ENCODE data around the gene SPATS1. TPM values are rescaled to one million over a fixed set of nuclear protein-coding genes. Genes with fewer than 3 reads are reported as not detected.
"Not testable (repeated sequence)": the region's sequence is repeated elsewhere in the genome, so short reads cannot be mapped to it uniquely, and the experiment has no call there.

SPATS1 gene
- total RNA-seq, 4 donors from 2014 or later = not detected

DNA sequence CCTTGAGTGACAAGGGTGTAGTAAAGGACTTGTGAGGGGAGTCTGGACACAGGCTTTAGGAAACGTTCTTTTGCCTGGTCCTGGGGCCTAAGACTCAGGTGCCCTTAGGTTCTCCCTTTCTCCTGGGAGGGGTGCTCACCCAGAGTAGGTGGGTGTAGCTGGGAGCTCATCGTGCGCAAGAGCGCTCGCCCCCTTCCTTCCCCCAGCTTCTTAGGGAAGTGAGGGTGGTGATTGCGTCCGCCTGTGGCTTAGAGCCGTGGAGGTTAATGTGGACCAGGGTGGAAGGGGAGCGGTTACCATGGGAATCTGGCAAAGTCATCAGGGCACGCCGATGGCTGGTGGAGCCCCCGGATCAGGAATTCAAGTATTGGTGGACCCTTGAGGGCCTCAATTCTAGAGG, 26.0 kb upstream of the SPATS1 start:
- 87% methylated on average over 12 of the region's 12 CpGs for WGBS
- H3K27me3 ChIP-seq = peaks cover 22% of the 10 kb centered on the region
- no peak for TF ChIP-seq EP300 (IDR thresholded peaks at IDR 0.05)
- no peak for TF ChIP-seq POLR2AphosphoS5 (IDR thresholded peaks at IDR 0.05)
- TF ChIP-seq POLR2A (IDR thresholded peaks at IDR 0.05) = no peak
- TF ChIP-seq, protein P1, sequence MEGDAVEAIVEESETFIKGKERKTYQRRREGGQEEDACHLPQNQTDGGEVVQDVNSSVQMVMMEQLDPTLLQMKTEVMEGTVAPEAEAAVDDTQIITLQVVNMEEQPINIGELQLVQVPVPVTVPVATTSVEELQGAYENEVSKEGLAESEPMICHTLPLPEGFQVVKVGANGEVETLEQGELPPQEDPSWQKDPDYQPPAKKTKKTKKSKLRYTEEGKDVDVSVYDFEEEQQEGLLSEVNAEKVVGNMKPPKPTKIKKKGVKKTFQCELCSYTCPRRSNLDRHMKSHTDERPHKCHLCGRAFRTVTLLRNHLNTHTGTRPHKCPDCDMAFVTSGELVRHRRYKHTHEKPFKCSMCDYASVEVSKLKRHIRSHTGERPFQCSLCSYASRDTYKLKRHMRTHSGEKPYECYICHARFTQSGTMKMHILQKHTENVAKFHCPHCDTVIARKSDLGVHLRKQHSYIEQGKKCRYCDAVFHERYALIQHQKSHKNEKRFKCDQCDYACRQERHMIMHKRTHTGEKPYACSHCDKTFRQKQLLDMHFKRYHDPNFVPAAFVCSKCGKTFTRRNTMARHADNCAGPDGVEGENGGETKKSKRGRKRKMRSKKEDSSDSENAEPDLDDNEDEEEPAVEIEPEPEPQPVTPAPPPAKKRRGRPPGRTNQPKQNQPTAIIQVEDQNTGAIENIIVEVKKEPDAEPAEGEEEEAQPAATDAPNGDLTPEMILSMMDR (IDR thresholded peaks at IDR 0.05) = no peak
- no peaks in the 10 kb centered on the region for H3K36me3 ChIP-seq
- DNase-seq (ENCODE audit: low spot score in 2 of 2) = peak in 1 of 2 donors; percentile 38
- peaks cover 12% of the 10 kb centered on the region for H3K4me1 ChIP-seq
- no peaks in the 10 kb centered on the region for H3K9me3 ChIP-seq
- no peak overlapping the region for H3K4me3 ChIP-seq
- H3K27ac ChIP-seq = no peak overlapping the region

DNA sequence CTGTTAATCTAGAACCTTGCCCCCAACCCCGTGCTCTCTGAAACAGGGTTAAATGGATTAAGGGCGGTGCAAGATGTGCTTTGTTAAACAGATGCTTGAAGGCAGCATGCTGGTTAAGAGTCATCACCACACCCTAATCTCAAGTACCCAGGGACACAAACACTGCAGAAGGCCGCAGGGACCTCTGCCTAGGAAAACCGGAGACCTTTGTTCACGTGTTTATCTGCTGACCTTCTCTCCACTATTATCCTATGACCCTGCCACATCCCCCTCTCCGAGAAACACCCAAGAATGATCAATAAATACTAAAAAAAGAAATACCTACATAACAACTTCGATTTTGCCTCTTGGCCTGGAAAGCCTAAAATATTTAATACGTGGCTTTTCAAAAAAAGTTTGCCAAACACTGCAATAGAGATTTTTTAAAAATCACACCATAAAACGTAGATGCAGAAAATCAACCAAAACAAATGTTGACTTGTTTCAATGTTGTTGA, 25.3 kb upstream of the SPATS1 start:
- WGBS = 82% methylated on average over 9 of the region's 9 CpGs
- H3K36me3 ChIP-seq, H3K9me3 ChIP-seq, H3K4me1 ChIP-seq, H3K27ac ChIP-seq, H3K4me3 ChIP-seq: not testable (repeated sequence)
- H3K27me3 ChIP-seq = peaks cover 22% of the 10 kb centered on the region
- peak in 1 of 2 donors; percentile 5 for DNase-seq (ENCODE audit: low spot score in 2 of 2)

DNA sequence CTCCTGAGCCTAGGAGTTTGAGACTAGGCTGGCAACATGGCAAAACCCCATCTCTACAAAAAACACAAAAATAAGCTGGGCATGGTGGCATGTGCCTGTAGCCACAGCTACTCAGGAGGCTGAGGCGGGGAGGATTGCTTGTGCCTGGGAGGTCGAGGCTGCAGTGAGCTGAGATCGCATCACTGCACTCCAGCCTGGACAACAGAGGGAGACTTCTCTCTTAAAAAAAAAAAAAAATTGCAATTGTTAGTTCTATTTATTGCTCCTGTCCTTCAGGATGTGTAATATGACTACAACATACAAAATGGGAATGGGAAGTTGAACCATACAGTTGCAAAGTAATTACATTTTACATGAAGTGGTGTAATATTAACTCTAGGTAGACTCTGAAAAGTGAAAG, 21.2 kb upstream of the SPATS1 start:
- H3K9me3 ChIP-seq = no peaks in the 10 kb centered on the region
- no peaks in the 10 kb centered on the region for H3K36me3 ChIP-seq
- H3K4me3 ChIP-seq = no peak overlapping the region
- no peak overlapping the region for H3K27ac ChIP-seq
- H3K4me1 ChIP-seq = no peaks in the 10 kb centered on the region
- DNase-seq (ENCODE audit: low spot score in 2 of 2) = peak in 1 of 2 donors; percentile 16
- WGBS = 88% methylated on average over 3 of the region's 3 CpGs
- TF ChIP-seq, protein P1 (IDR thresholded peaks at IDR 0.05) = no peak
- TF ChIP-seq EP300 (IDR thresholded peaks at IDR 0.05) = no peak
- no peak for TF ChIP-seq POLR2AphosphoS5 (IDR thresholded peaks at IDR 0.05)
- no peak for TF ChIP-seq POLR2A (IDR thresholded peaks at IDR 0.05)
- H3K27me3 ChIP-seq = peaks cover 22% of the 10 kb centered on the region

DNA sequence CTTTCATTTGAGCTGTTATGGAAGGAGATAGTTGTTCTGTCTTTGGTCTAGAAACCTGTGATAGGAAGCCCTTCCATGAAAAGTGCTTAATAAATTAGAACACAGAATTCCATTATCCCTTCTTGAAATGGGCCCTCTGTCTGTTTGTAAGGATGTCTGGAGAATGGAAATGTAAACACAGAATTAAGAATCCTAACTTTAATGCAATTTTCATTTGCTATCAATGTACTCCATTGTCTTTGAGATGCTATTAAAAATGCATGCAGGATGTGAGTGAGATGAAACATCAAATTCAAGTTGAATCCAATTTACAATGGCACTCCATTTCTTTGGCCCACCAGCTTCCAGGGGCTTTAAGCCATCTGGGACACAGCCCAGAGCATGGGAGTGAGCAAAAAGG, 15.4 kb upstream of the SPATS1 start:
- Histone ChIP-seq H3K36me3 (no peaks in the 10 kb centered on the region), H3K27me3 (peaks cover 17% of the 10 kb centered on the region), H3K9me3 (no peaks in the 10 kb centered on the region), H3K4me1 (no peaks in the 10 kb centered on the region), H3K27ac (no peak overlapping the region), H3K4me3 (no peak overlapping the region)
- TF ChIP-seq POLR2A (IDR thresholded peaks at IDR 0.05) (no peak), POLR2AphosphoS5 (IDR thresholded peaks at IDR 0.05) (no peak), EP300 (IDR thresholded peaks at IDR 0.05) (no peak)
- TF ChIP-seq, protein P1 (IDR thresholded peaks at IDR 0.05) = no peak
- no peak for DNase-seq (ENCODE audit: low spot score in 2 of 2)

DNA sequence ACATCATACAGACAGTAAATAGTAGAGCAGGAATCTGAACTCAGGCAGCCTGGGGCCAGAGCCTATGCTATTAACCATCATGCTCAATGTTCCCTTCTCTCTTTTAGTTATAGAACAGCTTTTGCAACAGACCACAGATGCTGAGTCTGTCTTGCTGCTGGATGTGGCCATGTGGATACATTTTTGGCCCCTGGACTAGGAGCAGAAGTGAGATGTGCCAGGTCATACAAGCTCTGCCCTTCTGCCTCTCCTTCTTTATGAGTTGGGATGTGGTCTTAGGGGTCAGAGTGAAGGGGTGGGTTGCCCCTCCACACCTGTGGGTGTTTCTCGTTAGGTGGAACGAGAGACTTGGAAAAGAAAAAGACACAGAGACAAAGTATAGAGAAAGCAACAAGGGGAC, 14.7 kb upstream of the SPATS1 start:
- no peak for DNase-seq (ENCODE audit: low spot score in 2 of 2)
- Histone ChIP-seq H3K4me1 (no peaks in the 10 kb centered on the region), H3K4me3 (no peak overlapping the region), H3K9me3 (no peaks in the 10 kb centered on the region), H3K27ac (no peak overlapping the region), H3K27me3 (peaks cover 17% of the 10 kb centered on the region), H3K36me3 (no peaks in the 10 kb centered on the region)
- TF ChIP-seq, protein P1 (IDR thresholded peaks at IDR 0.05) = no peak
- TF ChIP-seq POLR2A (IDR thresholded peaks at IDR 0.05) (no peak), EP300 (IDR thresholded peaks at IDR 0.05) (no peak), POLR2AphosphoS5 (IDR thresholded peaks at IDR 0.05) (no peak)
- WGBS = 80% methylated on average over 2 of the region's 2 CpGs

DNA sequence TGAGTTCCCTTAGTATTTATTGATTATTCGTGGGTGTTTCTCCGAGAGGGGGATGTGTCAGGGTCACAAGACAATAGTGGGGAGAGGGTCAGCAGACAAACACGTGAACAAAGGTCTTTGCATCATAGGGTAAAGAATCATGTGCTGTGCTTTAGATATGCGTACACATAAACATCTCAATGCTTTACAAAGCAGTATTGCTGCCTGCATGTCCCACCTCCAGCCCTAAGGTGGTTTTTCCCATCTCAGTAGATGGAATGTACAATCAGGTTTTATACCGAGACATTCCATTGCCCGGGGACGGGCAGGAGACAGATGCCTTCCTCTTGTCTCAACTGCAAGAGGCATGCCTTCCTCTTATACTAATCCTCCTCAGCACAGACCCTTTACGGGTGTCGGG, 14.2 kb upstream of the SPATS1 start:
- H3K4me1 ChIP-seq; H3K9me3 ChIP-seq; DNase-seq (ENCODE audit: low spot score in 2 of 2); H3K4me3 ChIP-seq; H3K36me3 ChIP-seq; H3K27ac ChIP-seq: not testable (repeated sequence)
- WGBS = 61% methylated on average over 4 of the region's 9 CpGs
- peaks cover 17% of the 10 kb centered on the region for H3K27me3 ChIP-seq

Measured in suprapubic skin (tissue), 4 donors.